ENCODE results near the gene PAQR8. TPM values are rescaled to one million over a fixed set of nuclear protein-coding genes. Genes with fewer than 3 reads are reported as not detected.

Gene PAQR8
- polyA plus RNA-seq, 3 donors from 2014 or later = 2.9 to 6.5 (median 6.2) TPM

DNA sequence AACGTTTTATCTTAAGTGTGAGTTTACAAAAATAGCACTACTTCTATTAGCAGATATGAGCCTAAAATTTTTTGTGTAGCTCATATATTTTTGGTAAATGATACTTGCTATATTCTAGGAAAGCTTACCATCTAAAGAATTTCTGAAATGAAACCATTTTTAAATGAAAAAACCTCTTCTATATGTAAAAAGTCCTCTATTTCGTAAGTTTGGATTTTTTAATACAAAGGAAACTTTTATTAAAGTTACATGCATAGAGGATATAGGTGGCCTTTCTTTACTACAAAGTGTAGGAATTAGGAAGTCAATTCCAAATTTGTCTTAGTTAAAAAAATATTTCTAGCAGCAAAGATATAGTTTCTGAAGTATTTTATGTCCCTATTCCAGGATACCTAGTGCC is 77.0 kb downstream of the PAQR8 start:
- Mint-ChIP-seq H3K9me3 (peaks cover 0 to 3% (median 0%) of the 10 kb centered on the region in 6 donors), H3K4me3 (no peak overlapping the region), H3K27me3 (ENCODE audit: low read depth in 3 of 3) (peaks cover 0 to 1% (median 1%) of the 10 kb centered on the region in 3 donors), H3K4me1 (no peaks in the 10 kb centered on the region), H3K36me3 (peaks cover 6 to 17% (median 7%) of the 10 kb centered on the region in 3 donors), H3K27ac (no peak overlapping the region)
- DNase-seq = no peak

DNA sequence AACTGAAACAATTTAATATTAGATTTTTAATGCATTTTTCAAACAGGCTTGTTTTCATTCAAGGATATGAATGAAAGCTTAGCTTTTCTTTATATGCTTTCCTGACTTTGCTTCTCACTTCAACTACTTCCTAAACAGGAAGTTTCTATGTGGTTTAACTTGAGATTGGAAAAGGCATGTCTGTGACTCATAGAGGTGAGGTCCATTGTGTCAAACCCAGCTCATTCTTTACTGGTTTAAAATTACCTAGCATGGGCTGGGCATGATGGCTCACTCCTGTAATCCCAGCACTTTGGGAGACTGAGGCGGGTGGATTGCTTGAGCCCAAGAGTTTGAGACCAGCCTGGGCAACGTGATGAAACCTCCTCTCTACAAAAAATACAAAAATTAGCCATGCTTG is 92.6 kb downstream of the PAQR8 start:
- H3K27ac Mint-ChIP-seq = no peak overlapping the region
- peaks cover 0 to 5% (median 1%) of the 10 kb centered on the region in 3 donors for H3K27me3 Mint-ChIP-seq (ENCODE audit: low read depth in 3 of 3)
- peaks cover 28 to 29% (median 29%) of the 10 kb centered on the region in 3 donors for H3K36me3 Mint-ChIP-seq
- no peak overlapping the region for H3K4me3 Mint-ChIP-seq
- H3K9me3 Mint-ChIP-seq = peaks cover 8 to 24% (median 21%) of the 10 kb centered on the region in 6 donors
- no peak for DNase-seq
- H3K4me1 Mint-ChIP-seq = no peaks in the 10 kb centered on the region

DNA sequence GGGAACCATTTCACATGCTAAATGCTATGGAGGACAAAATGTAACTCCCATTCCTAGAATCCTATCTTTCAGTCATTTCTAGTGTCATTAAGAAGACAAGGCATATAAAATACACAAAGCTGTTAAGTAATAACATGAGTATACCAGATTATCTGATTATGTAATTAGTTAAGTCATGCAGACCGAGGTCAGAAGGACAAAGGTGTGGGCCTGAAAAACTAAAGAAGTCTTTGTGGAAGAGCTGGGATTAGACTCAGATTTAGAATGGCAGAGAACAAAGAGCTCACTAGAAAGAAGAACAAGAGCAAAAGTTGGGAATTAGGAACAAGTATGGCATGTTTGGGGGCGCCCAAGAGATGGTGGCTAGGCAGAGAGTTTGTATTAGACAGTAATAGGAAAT is 95.1 kb downstream of the PAQR8 start:
- H3K4me3 Mint-ChIP-seq = no peak overlapping the region

More for the DNA sequence above, 95.1 kb downstream of the PAQR8 start:
- no peak for DNase-seq
- no peaks in the 10 kb centered on the region for H3K4me1 Mint-ChIP-seq
- H3K27ac Mint-ChIP-seq = no peak overlapping the region
- H3K36me3 Mint-ChIP-seq = peaks cover 6 to 9% (median 8%) of the 10 kb centered on the region in 3 donors
- peaks cover 0 to 3% (median 0%) of the 10 kb centered on the region in 6 donors for H3K9me3 Mint-ChIP-seq
- peaks cover 0 to 3% (median 0%) of the 10 kb centered on the region in 3 donors for H3K27me3 Mint-ChIP-seq (ENCODE audit: low read depth in 3 of 3)

Other genes starting within 250 kb of the PAQR8 start
- gene IL17A, start 175.8 kb upstream of the PAQR8 start, polyA plus RNA-seq = under 1 TPM in 1 of 3 donors, not detected in 2; 0.19 TPM
- not detected for gene IL17F, start 117.7 kb upstream of the PAQR8 start, polyA plus RNA-seq
- gene MCM3, start 77.4 kb upstream of the PAQR8 start, polyA plus RNA-seq = 10 to 100 TPM; 40.5 to 73.8 (median 43.6) TPM
- 1 to 10 TPM; 3.9 to 6.6 (median 5.0) TPM for gene EFHC1, start 58.2 kb downstream of the PAQR8 start, polyA plus RNA-seq
- 1 to 10 TPM; 1.7 to 7.0 (median 4.4) TPM for gene TRAM2, start 214.9 kb downstream of the PAQR8 start, polyA plus RNA-seq

Data from immature natural killer cell (primary cell).